SK-N-SH (cell line): ENCODE measurements around the gene BTD. TPM values are rescaled to one million over a fixed set of nuclear protein-coding genes. Genes with fewer than 3 reads are reported as not detected.

ENCODE experiments used
- CTCF ChIA-PET: fragments of 300-600, 350-600 bp; formaldehyde crosslinking; extraction: SDS; loops from one replicate; lab custom pipeline; 2021; lab: Yijun Ruan, JAX
- POLR2A ChIA-PET: fragments of 350-600 bp; sonication (Branson Sonifier 250); formaldehyde crosslinking; extraction: SDS; loops from one replicate; lab custom pipeline; 2020; ENCODE audit warnings: antibody characterized with exemption, inconsistent platforms; lab: Yijun Ruan, JAX
- DNase-seq: peaks from one replicate; pipeline ENCODE4 v3.0.0; 2012
- H2AFZ ChIP-seq: fragments of 200-600 bp; sonication (generic); 2 replicates; pipeline ENCODE4 v1.8.1; 2016; ENCODE audit warnings: antibody characterized with exemption, mild to moderate bottlenecking, low read depth
- H3F3A ChIP-seq: fragments of 200-600 bp; sonication (generic); replicated peaks from 2 replicates; pipeline ENCODE3; 2016; ENCODE audit warnings: antibody characterized with exemption, mild to moderate bottlenecking; ENCODE audit not compliant: insufficient read depth
- H3K27ac ChIP-seq, 2 experiments: fragments of 200-500 bp in 1 of 2; fragments of 200-600 bp in 1 of 2; sonication (Bioruptor generic) in 1 of 2; sonication (generic), shearing (Covaris generic) in 1 of 2; 2 replicates each; pipeline versions ENCODE4 v1.5.1 to v1.6.1; 2014 to 2016; ENCODE audit warnings: low read depth in 2 of 2, inconsistent platforms in 1 of 2, low read length in 1 of 2, mild to moderate bottlenecking in 1 of 2, mixed read lengths in 1 of 2
- H3K27me3 ChIP-seq: fragments of 200-600 bp; sonication (generic), shearing (Covaris generic); 2 replicates; pipeline ENCODE4 v1.6.1; 2016; ENCODE audit warnings: mixed run types; ENCODE audit not compliant: insufficient read depth
- H3K36me3 ChIP-seq, 2 experiments: fragments of 200-500 bp in 1 of 2; fragments of 200-600 bp in 1 of 2; sonication (Bioruptor generic) in 1 of 2; sonication (generic) in 1 of 2; replicated peaks in 1 of 2; 2 replicates each; pipeline versions ENCODE3 to v1.5.1; 2014 to 2016; ENCODE audit warnings: low read length in 1 of 2, mild to moderate bottlenecking in 1 of 2; ENCODE audit not compliant: insufficient read depth in 2 of 2, control insufficient read depth in 1 of 2
- H3K4me1 ChIP-seq, 2 experiments: fragments of 200-500 bp in 1 of 2; fragments of 200-600 bp in 1 of 2; sonication (Bioruptor generic) in 1 of 2; sonication (generic), shearing (Covaris generic) in 1 of 2; 2 replicates each; pipeline versions ENCODE4 v1.5.1 to v1.6.1; 2014 to 2016; ENCODE audit warnings: low read depth in 1 of 2, low read length in 1 of 2, mixed run types in 1 of 2; ENCODE audit not compliant: insufficient read depth in 2 of 2, control insufficient read depth in 1 of 2
- H3K4me2 ChIP-seq: fragments of 200-600 bp; sonication (generic), shearing (Covaris generic); 2 replicates; pipeline ENCODE4 v1.6.1; 2017; ENCODE audit warnings: mixed run types
- H3K4me3 ChIP-seq, 2 experiments: fragments of 200-500 bp in 1 of 2; fragments of 200-600 bp in 1 of 2; sonication (Bioruptor generic) in 1 of 2; sonication (generic), shearing (Covaris generic) in 1 of 2; 2 replicates each; pipeline versions ENCODE4 v1.5.1 to v1.8.1; 2014 to 2016; ENCODE audit warnings: low read depth in 2 of 2, inconsistent platforms in 1 of 2, low read length in 1 of 2, mild to moderate bottlenecking in 1 of 2, mixed read lengths in 1 of 2, moderate library complexity in 1 of 2
- H3K79me2 ChIP-seq: fragments of 200-600 bp; sonication (generic); 2 replicates; pipeline ENCODE4 v1.8.1; 2017; ENCODE audit warnings: mild to moderate bottlenecking; ENCODE audit not compliant: insufficient read depth
- H3K9ac ChIP-seq: fragments of 200-600 bp; sonication (generic); 2 replicates; pipeline ENCODE4 v1.6.1; 2017; ENCODE audit warnings: mixed run types
- H3K9me2 ChIP-seq: fragments of 200-600 bp; sonication (generic); 2 replicates; pipeline ENCODE4 v1.6.1; 2017; ENCODE audit warnings: mixed run types
- H3K9me3 ChIP-seq: fragments of 200-600 bp; sonication (generic); 2 replicates; pipeline ENCODE4 v1.6.1; 2017; ENCODE audit warnings: mixed run types, mild to moderate bottlenecking, moderate library complexity
- H4K20me1 ChIP-seq: fragments of 200-600 bp; sonication (generic); 2 replicates; pipeline ENCODE4 v1.6.1; 2017; ENCODE audit warnings: mild to moderate bottlenecking, mixed run types; ENCODE audit not compliant: insufficient read depth
- CTCF ChIP-seq: fragments of 200-600 bp; sonication (generic); IDR thresholded peaks from 2 replicates; pipeline ENCODE4 v1.6.1; 2017; ENCODE audit warnings: antibody characterized with exemption, mild to moderate bottlenecking, moderate library complexity
- FOSL2 ChIP-seq: IDR thresholded peaks from 2 replicates; pipeline ENCODE4 v1.4.0; 2012; ENCODE audit warnings: low read depth, mild to moderate bottlenecking, moderate library complexity, borderline replicate concordance
- GATA2 ChIP-seq: sonication (generic); formaldehyde crosslinking; IDR thresholded peaks from 2 replicates; pipeline ENCODE4 v1.5.0; 2020; ENCODE audit warnings: mild to moderate bottlenecking, missing genetic modification reagents
- JUND ChIP-seq: IDR thresholded peaks from 2 replicates; pipeline ENCODE4 v1.4.0; 2012
- MEF2A ChIP-seq: IDR thresholded peaks from 2 replicates; pipeline ENCODE4 v1.4.0; 2012; ENCODE audit warnings: low read depth, borderline replicate concordance
- NFIC ChIP-seq: IDR thresholded peaks from 2 replicates; pipeline ENCODE4 v1.4.0; 2012; ENCODE audit warnings: borderline replicate concordance
- NRF1 ChIP-seq: IDR thresholded peaks from 2 replicates; pipeline ENCODE4 v1.6.1; 2012; ENCODE audit warnings: low read depth, mild to moderate bottlenecking, low read length
- PBX3 ChIP-seq: IDR thresholded peaks from 2 replicates; pipeline ENCODE4; 2012
- RAD21 ChIP-seq: IDR thresholded peaks from 2 replicates; pipeline ENCODE4 v1.6.1; 2012; ENCODE audit warnings: mild to moderate bottlenecking, low read length
- RXRA ChIP-seq: IDR thresholded peaks from 2 replicates; pipeline ENCODE4 v1.4.0; 2012; ENCODE audit warnings: low read depth, mild to moderate bottlenecking, borderline replicate concordance
- YY1 ChIP-seq: IDR thresholded peaks from 2 replicates; pipeline ENCODE4 v1.4.0; 2012; ENCODE audit warnings: low read depth, mild to moderate bottlenecking
- ZBTB33 ChIP-seq: IDR thresholded peaks from 2 replicates; pipeline ENCODE4 v1.4.0; 2012; ENCODE audit warnings: low read depth, borderline replicate concordance
- WGBS: methylation state at CpG from one replicate; pipeline ENCODE4 v1.1.6; 2017; ENCODE audit warnings: low lambda C conversion rate; 5-methylcytosine and 5-hydroxymethylcytosine counted together
- polyA plus RNA-seq, 3 experiments: library from polyadenylated mRNA; depleted of rRNA; stranded (reverse); fragments of >200 nt; gene quantifications; 2 replicates each; pipeline ENCODE4 v1.2.3, GENCODE V29; 2012

The BTD gene
- polyA plus RNA-seq, 1 of the 3 experiments (the other 2 are of a cell fraction), result 23.6 TPM

GRCh38 chr3:15591242-15591641, 10.3 kb upstream of the BTD start:
- 98% methylated on average over 3 of the region's 3 CpGs for WGBS

GRCh38 chr3:15591928-15592327, 9.6 kb upstream of the BTD start:
- Histone ChIP-seq H3K9me2 (no peaks in the 10 kb centered on the region), H3F3A (peaks cover 29% of the 10 kb centered on the region), H3K27me3 (no peaks in the 10 kb centered on the region), H3K4me2 (no peak overlapping the region), H3K36me3 (peaks cover 30 to 77% of the 10 kb centered on the region in 2 experiments), H3K4me3 (no peak overlapping the region), H3K27ac (no peak overlapping the region), H3K9me3 (no peaks in the 10 kb centered on the region), H4K20me1 (no peaks in the 10 kb centered on the region), H2AFZ (no peak overlapping the region), H3K79me2 (no peaks in the 10 kb centered on the region), H3K9ac (no peak overlapping the region), H3K4me1 (no peaks in the 10 kb centered on the region)
- 93% methylated on average over 21 of the region's 21 CpGs for WGBS
- ChIA-PET POLR2A (no interaction called here), CTCF (no interaction called here)
- no peak for DNase-seq
- TF ChIP-seq NRF1 (no peak), RAD21 (no peak), NFIC (no peak), RXRA (no peak), JUND (no peak), CTCF (no peak), PBX3 (no peak), GATA2 (no peak)

More at GRCh38 chr3:15591242-15591641, 10.3 kb upstream of the BTD start:
- peaks cover 28% of the 10 kb centered on the region for H3F3A ChIP-seq
- no peaks in the 10 kb centered on the region for H3K27me3 ChIP-seq
- no peak overlapping the region for H3K27ac ChIP-seq
- H4K20me1 ChIP-seq, result no peaks in the 10 kb centered on the region
- ChIA-PET POLR2A (no interaction called here), CTCF (no interaction called here)
- H2AFZ ChIP-seq, result no peak overlapping the region
- DNase-seq, result no peak
- no peaks in the 10 kb centered on the region for H3K9me3 ChIP-seq
- no peak overlapping the region for H3K9ac ChIP-seq
- no peaks in the 10 kb centered on the region for H3K79me2 ChIP-seq
- no peaks in the 10 kb centered on the region for H3K4me1 ChIP-seq
- TF ChIP-seq RAD21 (no peak), FOSL2 (no peak), MEF2A (no peak), YY1 (no peak), GATA2 (no peak), ZBTB33 (no peak)
- no peak overlapping the region for H3K4me2 ChIP-seq
- H3K36me3 ChIP-seq, result peaks cover 29 to 77% of the 10 kb centered on the region in 2 experiments
- no peaks in the 10 kb centered on the region for H3K9me2 ChIP-seq
- H3K4me3 ChIP-seq, result no peak overlapping the region
